ENCODE data around the gene RENBP.

RENBP gene

DNA sequence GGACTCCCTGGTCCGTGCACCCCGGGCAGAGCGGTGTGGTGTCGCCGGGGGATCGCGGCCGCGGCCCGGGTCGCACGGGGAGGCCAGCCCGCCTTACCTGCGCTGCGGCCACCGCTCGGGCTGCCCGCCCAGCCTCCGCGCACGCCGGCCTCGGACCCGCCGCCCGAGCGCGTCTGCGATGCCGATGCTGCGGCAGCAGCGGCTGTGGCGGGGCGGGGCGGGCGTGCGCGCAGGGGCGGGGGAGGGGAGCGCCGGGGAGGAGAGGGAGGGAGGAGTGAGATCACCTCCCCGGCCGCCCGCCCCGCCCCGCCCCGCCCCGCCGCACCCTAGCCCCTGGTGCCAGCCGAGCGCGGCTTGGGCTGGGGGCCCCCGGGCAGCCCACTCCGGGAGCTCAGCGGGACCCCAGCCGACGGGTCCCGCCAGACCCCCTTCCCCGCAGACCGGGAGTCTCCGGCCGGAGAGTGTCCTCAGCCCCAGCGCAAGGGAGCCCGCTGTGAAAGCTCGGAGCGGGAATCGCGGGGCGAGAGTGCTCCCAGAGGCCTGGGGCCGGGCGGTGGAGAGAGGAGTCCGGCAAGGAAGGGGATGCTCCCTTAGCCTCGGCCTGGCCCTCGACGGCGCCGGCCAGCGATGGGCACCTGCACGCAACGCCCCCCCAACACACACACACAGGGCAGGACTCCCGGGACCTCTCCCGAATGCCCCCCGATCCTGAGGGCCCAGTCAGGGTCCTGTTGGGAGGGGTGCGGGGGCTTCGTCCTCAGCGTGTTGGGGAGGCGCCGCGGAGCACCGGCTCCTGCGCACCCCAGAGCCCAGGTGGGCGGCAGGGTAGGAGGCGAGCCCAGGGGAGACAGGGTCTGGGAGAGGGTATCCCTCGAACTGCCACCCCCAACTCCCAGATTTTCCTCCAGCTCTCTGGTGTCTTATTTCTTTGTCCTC, 58.2 kb downstream of the RENBP start, which contains the start of gene L1CAM:
Gene L1CAM, minus strand, starts transcription at position 206 of the 936 bp plus-strand sequence. CDS start 10,337 bp downstream, outside the sequence.
- peak in 1 of 2 donors; percentile 29 for DNase-seq
